Endothelial cell of umbilical vein (primary cell): ENCODE results near the gene DMPK. TPM values are rescaled to one million over a fixed set of nuclear protein-coding genes. Genes with fewer than 3 reads are reported as not detected.

Experiments used
- BruUV-seq: library from RNA; stranded (reverse); fragments of 400-500 nt; replicated peaks from 2 replicates; lab custom pipeline; 2021; lab: Mats Ljungman, UMichigan
- CTCF ChIA-PET: fragments of 300-600, 350-600 bp; sonication (Branson Sonifier 250); formaldehyde crosslinking; loops from one replicate; lab custom pipeline; 2021; ENCODE audit warnings: antibody characterized with exemption, inconsistent platforms; lab: Charles Lee
- POLR2A ChIA-PET: fragments of 300-600, 350-600 bp; sonication (Branson Sonifier 250); formaldehyde crosslinking; loops from one replicate; lab custom pipeline; 2021; ENCODE audit warnings: antibody characterized with exemption, inconsistent platforms; lab: Charles Lee
- DNase-seq: peaks from one replicate; pipeline ENCODE4 v3.0.0-alpha.2; 2011; ENCODE audit warnings: low read depth, low spot score
- FAIRE-seq: peaks from 2 replicates; lab custom pipeline; 2011; peaks lifted over from hg19 to GRCh38; lab: Jason Lieb, UNC
- H2AFZ ChIP-seq: 2 replicates; pipeline ENCODE4 v1.6.0; 2012; ENCODE audit warnings: low read depth, low read length, control low read depth, inconsistent platforms
- H3K27ac ChIP-seq: 2 replicates; pipeline ENCODE4 v1.5.1; 2011; ENCODE audit warnings: low read depth, mild to moderate bottlenecking, control low read depth, low read length, moderate library complexity; ENCODE audit not compliant: insufficient read depth
- H3K27me3 ChIP-seq, 2 experiments: 2 replicates each; pipeline versions ENCODE4 v1.6.0 to v1.6.1; 2011; ENCODE audit warnings: low read length in 2 of 2, mixed read lengths in 1 of 2; ENCODE audit not compliant: control insufficient read depth in 2 of 2, insufficient read depth in 2 of 2
- H3K36me3 ChIP-seq, 2 experiments: 2 replicates in 1 of 2; 3 replicates in 1 of 2; pipeline ENCODE4 v1.5.1; 2011; ENCODE audit warnings: low read length in 2 of 2, mild to moderate bottlenecking in 1 of 2, moderate library complexity in 1 of 2; ENCODE audit not compliant: control insufficient read depth in 2 of 2, insufficient read depth in 2 of 2; ENCODE audit errors: extremely low read depth in 1 of 2
- H3K4me1 ChIP-seq: 3 replicates; pipeline ENCODE4 v1.5.1; 2011; ENCODE audit warnings: mild to moderate bottlenecking, low read length; ENCODE audit not compliant: control insufficient read depth, insufficient read depth; ENCODE audit errors: extremely low read depth
- H3K4me2 ChIP-seq: 2 replicates; pipeline ENCODE4 v1.6.1; 2011; ENCODE audit warnings: low read length, control low read depth, mixed read lengths; ENCODE audit not compliant: insufficient read depth
- H3K4me3 ChIP-seq, 3 experiments: fragments of 200-600 bp in 1 of 3; sonication (generic), shearing (Covaris generic) in 1 of 3; replicated peaks in 1 of 3; 2 replicates each; pipeline ENCODE4 v1.5.1; 2011 to 2016; ENCODE audit warnings: control low read depth in 3 of 3, low read length in 3 of 3, mild to moderate bottlenecking in 2 of 3, inconsistent platforms in 1 of 3, low read depth in 1 of 3, moderate library complexity in 1 of 3; ENCODE audit not compliant: insufficient read depth in 1 of 3
- H3K79me2 ChIP-seq: 2 replicates; pipeline ENCODE4 v1.6.0; 2012; ENCODE audit warnings: low read length, inconsistent platforms; ENCODE audit not compliant: control insufficient read depth, insufficient read depth
- H3K9ac ChIP-seq: replicated peaks from 2 replicates; pipeline ENCODE3; 2011; ENCODE audit warnings: low read length, control low read depth; ENCODE audit not compliant: insufficient read depth; ENCODE audit errors: extremely low read depth
- H3K9me1 ChIP-seq: replicated peaks from 3 replicates; pipeline ENCODE4 v1.6.0; 2011; ENCODE audit warnings: mild to moderate bottlenecking, low read length; ENCODE audit not compliant: control insufficient read depth, insufficient read depth; ENCODE audit errors: extremely low read depth
- H3K9me3 ChIP-seq: replicated peaks from 2 replicates; pipeline ENCODE4 v1.5.1; 2012; ENCODE audit warnings: low read length, inconsistent platforms; ENCODE audit not compliant: control insufficient read depth, insufficient read depth
- H4K20me1 ChIP-seq: replicated peaks from 2 replicates; pipeline ENCODE3; 2011; ENCODE audit warnings: mild to moderate bottlenecking, low read length; ENCODE audit not compliant: control insufficient read depth, insufficient read depth; ENCODE audit errors: extremely low read depth
- CTCF ChIP-seq, 2 donors: IDR thresholded peaks; 1 replicate in 1 of 2; 2 replicates in 1 of 2; pipeline ENCODE4 v1.5.1; 2011; ENCODE audit warnings: low read length in 2 of 2, mild to moderate bottlenecking in 2 of 2, moderate library complexity in 2 of 2, control low read depth in 1 of 2, inconsistent platforms in 1 of 2, low read depth in 1 of 2; ENCODE audit not compliant: insufficient read depth in 1 of 2; ENCODE audit errors: extremely low read depth in 1 of 2
- EZH2 ChIP-seq: IDR thresholded peaks from 2 replicates; pipeline ENCODE4 v1.6.1; 2012; ENCODE audit warnings: borderline replicate concordance, low read depth, mild to moderate bottlenecking, moderate library complexity, low read length, inconsistent platforms; ENCODE audit not compliant: severe bottlenecking
- FOS ChIP-seq: IDR thresholded peaks from 2 replicates; pipeline ENCODE4 v1.6.1; 2011; ENCODE audit warnings: mild to moderate bottlenecking, low read length, moderate library complexity, borderline replicate concordance; ENCODE audit not compliant: insufficient read depth
- GATA2 ChIP-seq: IDR thresholded peaks from 2 replicates; pipeline ENCODE4 v1.7.0; 2011; ENCODE audit warnings: low read depth, mild to moderate bottlenecking, moderate library complexity, mixed read lengths, low read length; ENCODE audit not compliant: insufficient read length, insufficient read depth
- JUN ChIP-seq: IDR thresholded peaks from 2 replicates; pipeline ENCODE4 v1.6.1; 2011; ENCODE audit warnings: borderline replicate concordance, low read depth; ENCODE audit not compliant: insufficient read length, insufficient read depth
- MAX ChIP-seq: IDR thresholded peaks from 2 replicates; pipeline ENCODE4 v1.6.1; 2011; ENCODE audit not compliant: insufficient read depth, insufficient read length
- MYC ChIP-seq: IDR thresholded peaks from one replicate; pipeline ENCODE4 v1.6.1; 2011; ENCODE audit warnings: mild to moderate bottlenecking, low read depth, low read length
- POLR2A ChIP-seq: IDR thresholded peaks from 2 replicates; pipeline ENCODE4 v1.6.1; 2012; ENCODE audit warnings: low read depth, mild to moderate bottlenecking, control low read depth, low read length
- POLR2AphosphoS5 ChIP-seq: IDR thresholded peaks from 2 replicates; pipeline ENCODE4 v1.6.1; 2012; ENCODE audit warnings: low read depth, mild to moderate bottlenecking, control low read depth, low read length, moderate library complexity; ENCODE audit not compliant: insufficient read depth
- dilution Hi-C: fragments of 300-500 bp; cut with MboI; formaldehyde crosslinking; loops from one replicate; pipeline ENCODE4 v1.15.0; 2019; ENCODE audit warnings: low sequenced_read_pairs; ENCODE audit not compliant: extremely low pct_ligation_motif_present
- intact Hi-C: fragments of 100-400 bp; cut with micrococcal nuclease; formaldehyde crosslinking; loops from one replicate; pipeline ENCODE4 v1.10.0; 2022
- polyA plus RNA-seq, 4 experiments: library from polyadenylated mRNA; depleted of rRNA in 3 of 4; stranded (reverse) in 3 of 4; unstranded in 1 of 4; fragments of >200 nt; gene quantifications; 2 replicates each; pipeline versions ENCODE4 v1.2.1 to v1.2.3, GENCODE V29; 2011 to 2012; ENCODE audit warnings: missing spikeins in 1 of 4
- total RNA-seq: library from RNA; stranded (reverse); gene quantifications from 2 replicates; pipeline ENCODE4 v1.2.3, GENCODE V29; 2021

Gene DMPK
- total and polyA plus RNA-seq, 2 donors (not counting 3 experiments of a cell fraction or from before 2014, with no cell fraction given): 36.6 to 73.3 TPM

GRCh38 chr19:45774765-45775164 is 7.5 kb downstream of the DMPK start:
- no peaks in the 10 kb centered on the region for H3K9me3 ChIP-seq
- dilution Hi-C loops (no loop called here), intact Hi-C loops (no loop called here)
- no peak overlapping the region for H3K4me3 ChIP-seq
- peaks cover 9% of the 10 kb centered on the region for H3K4me1 ChIP-seq
- POLR2A ChIA-PET: interaction anchor here (0.7 kb wide), 1 partner anchor 20 kb away, joined by 4 read pairs; no protein-coding TSS in a partner anchor
- H3K9me1 ChIP-seq: no peaks in the 10 kb centered on the region
- no peaks in the 10 kb centered on the region for H3K27me3 ChIP-seq
- no TSS peak for BruUV-seq
- H3K4me2 ChIP-seq: no peak overlapping the region
- no peaks in the 10 kb centered on the region for H3K79me2 ChIP-seq
- no peaks in the 10 kb centered on the region for H4K20me1 ChIP-seq
- DNase-seq (no peak), FAIRE-seq (no peak)
- CTCF ChIA-PET: interaction anchor here (2.6 kb wide), 1 partner anchor 42 kb away, joined by 9 read pairs; no protein-coding TSS in a partner anchor
- no peak overlapping the region for H3K27ac ChIP-seq
- TF ChIP-seq MYC (no peak), GATA2 (no peak), POLR2A (no peak), FOS (no peak), POLR2AphosphoS5 (no peak), CTCF (IDR thresholded peaks at IDR 0.05; ENCODE audit: extremely low read depth in 1 of 2, insufficient read depth in 1 of 2, low read depth in 1 of 2, low read length in 2 of 2) (no peak), JUN (no peak), EZH2 (no peak), MAX (no peak)
- peaks cover 3 to 18% of the 10 kb centered on the region in 2 experiments for H3K36me3 ChIP-seq
- H2AFZ ChIP-seq: no peak overlapping the region
- H3K9ac ChIP-seq: no peak overlapping the region
